HepG2 (cell line): ENCODE results near the gene ZNF234. TPM values are rescaled to one million over a fixed set of nuclear protein-coding genes. Genes with fewer than 3 reads are reported as not detected.

Experiments used
- BORCS8-MEF2B ChIP-seq: sonication (generic); formaldehyde crosslinking; IDR thresholded peaks from 2 replicates; pipeline ENCODE4 v1.8.0; 2022; ENCODE audit warnings: mild to moderate bottlenecking, missing genetic modification reagents
- CEBPZ ChIP-seq: IDR thresholded peaks from 2 replicates; pipeline ENCODE4 v1.6.1; 2012; ENCODE audit warnings: low read length, improper control_type of control experiment
- CREM ChIP-seq, 2 experiments: sonication (generic) in 1 of 2; formaldehyde crosslinking in 1 of 2; IDR thresholded peaks; 2 replicates each; pipeline versions ENCODE4 v1.4.0 to v1.6.1; 2016 to 2020; ENCODE audit warnings: antibody characterized with exemption in 1 of 2, mild to moderate bottlenecking in 1 of 2, missing genetic modification reagents in 1 of 2
- FOXA3 ChIP-seq: IDR thresholded peaks from 2 replicates; pipeline ENCODE4 v1.6.1; 2016; ENCODE audit warnings: missing genetic modification reagents, missing compliant biosample characterization
- KDM6A ChIP-seq: IDR thresholded peaks from 2 replicates; pipeline ENCODE4 v1.6.1; 2016; ENCODE audit warnings: low read depth
- MTF2 ChIP-seq: sonication (generic); formaldehyde crosslinking; IDR thresholded peaks from 2 replicates; pipeline ENCODE4 v1.5.0; 2020; ENCODE audit warnings: missing genetic modification reagents, borderline replicate concordance
- NR2F2 ChIP-seq: IDR thresholded peaks from 2 replicates; pipeline ENCODE4 v1.6.1; 2012; ENCODE audit warnings: low read depth, inconsistent platforms, borderline replicate concordance
- PCBP1 ChIP-seq: fragments of 200-400 bp; formaldehyde crosslinking; IDR thresholded peaks from 2 replicates; pipeline ENCODE4 v1.6.1; 2017; ENCODE audit warnings: mild to moderate bottlenecking, low read depth, low read length, borderline replicate concordance
- POLR2G ChIP-seq: fragments of 200-400 bp; formaldehyde crosslinking; IDR thresholded peaks from 2 replicates; pipeline ENCODE4 v1.6.1; 2018; ENCODE audit warnings: mild to moderate bottlenecking, low read depth, low read length, moderate library complexity
- PTBP1 ChIP-seq: fragments of 200-400 bp; formaldehyde crosslinking; IDR thresholded peaks from 2 replicates; pipeline ENCODE4 v1.6.1; 2018; ENCODE audit warnings: low read length, low read depth; ENCODE audit not compliant: poor library complexity, severe bottlenecking
- TARDBP ChIP-seq: sonication (generic); formaldehyde crosslinking; IDR thresholded peaks from 2 replicates; pipeline ENCODE4 v1.8.0; 2022; ENCODE audit warnings: mild to moderate bottlenecking, missing genetic modification reagents
- TEF ChIP-seq: sonication (generic); formaldehyde crosslinking; IDR thresholded peaks from 2 replicates; pipeline ENCODE4 v1.5.0; 2020; ENCODE audit warnings: missing genetic modification reagents
- TFDP1 ChIP-seq: IDR thresholded peaks from 2 replicates; pipeline ENCODE4 v1.6.1; 2016; ENCODE audit warnings: missing compliant biosample characterization, missing genetic modification reagents, borderline replicate concordance
- TMF1 ChIP-seq: sonication (generic); formaldehyde crosslinking; IDR thresholded peaks from 2 replicates; pipeline ENCODE4 v1.8.1; 2022; ENCODE audit warnings: low read depth, missing genetic modification reagents
- ZFP1 ChIP-seq: IDR thresholded peaks from 2 replicates; pipeline ENCODE4 v1.6.1; 2016
- ZFP36L2 ChIP-seq: sonication (generic); formaldehyde crosslinking; IDR thresholded peaks from 2 replicates; pipeline ENCODE4 v1.4.0; 2020; ENCODE audit warnings: missing genetic modification reagents
- ZKSCAN8 ChIP-seq: IDR thresholded peaks from 2 replicates; pipeline ENCODE4 v1.6.1; 2016; ENCODE audit warnings: borderline replicate concordance, missing genetic modification reagents, missing compliant biosample characterization
- ZNF256 ChIP-seq: sonication (generic); formaldehyde crosslinking; conservative IDR thresholded peaks from 2 replicates; pipeline ENCODE4 v1.4.0; 2020; ENCODE audit warnings: missing genetic modification reagents
- ZNF367 ChIP-seq: sonication (generic); formaldehyde crosslinking; IDR thresholded peaks from 2 replicates; pipeline ENCODE4 v1.4.0; 2020; ENCODE audit warnings: missing genetic modification reagents, borderline replicate concordance
- ZNF703 ChIP-seq: sonication (generic); formaldehyde crosslinking; IDR thresholded peaks from 2 replicates; pipeline ENCODE4 v1.5.1; 2020; ENCODE audit warnings: missing genetic modification reagents, mild to moderate bottlenecking, moderate library complexity, borderline replicate concordance
- ZSCAN25 ChIP-seq: sonication (generic); formaldehyde crosslinking; IDR thresholded peaks from 2 replicates; pipeline ENCODE4 v1.8.0; 2022; ENCODE audit warnings: mild to moderate bottlenecking, missing genetic modification reagents
- polyA plus RNA-seq, 8 experiments: library from polyadenylated mRNA; depleted of rRNA in 3 of 8; stranded (reverse) in 7 of 8; unstranded in 1 of 8; fragments of >200 nt; fragmentation: Illumina TruSeq in 4 of 8; extraction: Trizol in 4 of 8; gene quantifications; 2 replicates each; pipeline versions ENCODE4 v1.2.1 to v1.2.3, GENCODE V29; 2011 to 2016; ENCODE audit warnings: low read depth in 4 of 8, missing spikeins in 1 of 8, mixed read lengths in 1 of 8; ENCODE audit not compliant: insufficient read depth in 1 of 8
- total RNA-seq, 5 experiments: library from RNA; depleted of rRNA; stranded (reverse); fragments of >200 nt; fragmentation: Illumina TruSeq; extraction: Trizol; gene quantifications; 2 replicates each; pipeline ENCODE4 v1.2.3, GENCODE V29; 2016; ENCODE audit warnings: low read depth in 1 of 5
- TF ChIP-seq, protein P1 (sequence below): sonication (generic); formaldehyde crosslinking; IDR thresholded peaks from 2 replicates; pipeline ENCODE4 v1.5.0; 2020; ENCODE audit warnings: mild to moderate bottlenecking, missing genetic modification reagents

Gene ZNF234
- total and polyA plus RNA-seq, 2 of the 13 experiments (the other 11 are each of a cell fraction or from before 2014, with no cell fraction given) = 3.5 to 11.2 TPM

DNA sequence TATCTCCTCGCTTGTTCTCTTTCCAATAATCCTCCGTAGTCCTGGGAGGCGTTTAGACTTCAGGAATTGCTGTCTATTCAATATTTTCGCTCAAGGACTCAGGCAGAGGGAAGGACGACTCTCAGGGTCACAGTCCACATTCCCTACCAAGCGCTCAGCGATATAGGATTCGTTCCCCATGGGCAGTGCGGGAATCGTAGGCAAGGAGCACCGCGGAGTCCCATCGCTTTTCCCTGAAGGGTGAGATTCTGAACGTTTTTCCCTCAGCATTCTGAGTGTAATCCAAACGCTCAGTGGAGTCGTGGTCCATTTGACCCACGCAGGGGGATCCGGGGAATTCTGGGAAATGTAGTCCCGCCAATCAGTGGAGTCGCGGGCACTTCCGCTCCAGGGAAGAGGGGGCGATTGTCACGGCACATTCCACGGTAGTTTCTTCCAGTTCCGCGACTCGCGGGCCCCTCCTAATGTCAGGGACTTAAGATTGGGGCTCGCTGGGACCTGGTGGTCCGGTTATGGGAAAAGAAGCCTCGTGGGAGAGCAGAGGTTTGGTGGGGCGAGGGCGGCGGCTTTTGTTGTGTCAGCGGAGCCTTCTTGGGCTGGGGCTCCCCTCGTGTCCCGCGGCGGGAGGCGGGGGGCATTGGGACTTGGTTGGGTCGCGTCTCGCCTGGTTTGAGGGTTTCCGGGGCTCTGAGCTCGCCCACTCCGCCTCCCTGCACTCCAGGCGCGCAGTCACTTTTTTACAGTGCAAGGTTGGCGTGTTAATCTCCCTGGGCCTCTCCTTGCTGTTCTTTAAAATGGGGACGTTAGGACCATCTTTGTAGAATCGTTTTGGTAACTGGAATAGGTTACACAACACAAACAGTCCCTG, at the start of gene ZNF234 (continued):
- TF ChIP-seq CREM (IDR thresholded peaks at IDR 0.05) (peak; percentile 92), CREM (CRISPR knock-in tag; IDR thresholded peaks at IDR 0.05) (no peak), ZFP1 (CRISPR knock-in tag) (no peak; the same call in 1 of the 2 replicates), ZNF256 (no peak), TEF (CRISPR knock-in tag) (no peak), NR2F2 (peak; percentile 11; the same call in 1 of the 2 replicates), TMF1 (CRISPR knock-in tag) (no peak), KDM6A (CRISPR knock-in tag) (no peak), CEBPZ (no peak), ZSCAN25 (CRISPR knock-in tag) (no peak), FOXA3 (CRISPR knock-in tag) (peak; percentile 27; the same call in 1 of the 2 replicates), PCBP1 (no peak), ZKSCAN8 (no peak), BORCS8-MEF2B (no peak), ZNF703 (CRISPR knock-in tag) (no peak), TFDP1 (CRISPR knock-in tag) (peak; percentile 28; the same call in 1 of the 2 replicates), PTBP1 (no peak), ZNF367 (CRISPR knock-in tag) (no peak), ZFP36L2 (CRISPR knock-in tag) (no peak), TARDBP (CRISPR knock-in tag) (peak; percentile 49; the same call in 1 of the 2 replicates), MTF2 (no peak), POLR2G (peak; percentile 86)
- TF ChIP-seq, protein P1, sequence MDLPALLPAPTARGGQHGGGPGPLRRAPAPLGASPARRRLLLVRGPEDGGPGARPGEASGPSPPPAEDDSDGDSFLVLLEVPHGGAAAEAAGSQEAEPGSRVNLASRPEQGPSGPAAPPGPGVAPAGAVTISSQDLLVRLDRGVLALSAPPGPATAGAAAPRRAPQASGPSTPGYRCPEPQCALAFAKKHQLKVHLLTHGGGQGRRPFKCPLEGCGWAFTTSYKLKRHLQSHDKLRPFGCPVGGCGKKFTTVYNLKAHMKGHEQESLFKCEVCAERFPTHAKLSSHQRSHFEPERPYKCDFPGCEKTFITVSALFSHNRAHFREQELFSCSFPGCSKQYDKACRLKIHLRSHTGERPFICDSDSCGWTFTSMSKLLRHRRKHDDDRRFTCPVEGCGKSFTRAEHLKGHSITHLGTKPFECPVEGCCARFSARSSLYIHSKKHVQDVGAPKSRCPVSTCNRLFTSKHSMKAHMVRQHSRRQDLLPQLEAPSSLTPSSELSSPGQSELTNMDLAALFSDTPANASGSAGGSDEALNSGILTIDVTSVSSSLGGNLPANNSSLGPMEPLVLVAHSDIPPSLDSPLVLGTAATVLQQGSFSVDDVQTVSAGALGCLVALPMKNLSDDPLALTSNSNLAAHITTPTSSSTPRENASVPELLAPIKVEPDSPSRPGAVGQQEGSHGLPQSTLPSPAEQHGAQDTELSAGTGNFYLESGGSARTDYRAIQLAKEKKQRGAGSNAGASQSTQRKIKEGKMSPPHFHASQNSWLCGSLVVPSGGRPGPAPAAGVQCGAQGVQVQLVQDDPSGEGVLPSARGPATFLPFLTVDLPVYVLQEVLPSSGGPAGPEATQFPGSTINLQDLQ (CRISPR knock-in tag) = no peak
